ENCODE results near the gene PCDH9.

The PCDH9 gene

GRCh38 chr13:66840621-66841020, 389.5 kb downstream of the PCDH9 start:
- no peak for DNase-seq (ENCODE audit: low read depth)

- DNase-seq (ENCODE audit: low read depth): no peak
Measured at GRCh38 chr13:66837246-66837645, 392.9 kb downstream of the PCDH9 start.

DNA sequence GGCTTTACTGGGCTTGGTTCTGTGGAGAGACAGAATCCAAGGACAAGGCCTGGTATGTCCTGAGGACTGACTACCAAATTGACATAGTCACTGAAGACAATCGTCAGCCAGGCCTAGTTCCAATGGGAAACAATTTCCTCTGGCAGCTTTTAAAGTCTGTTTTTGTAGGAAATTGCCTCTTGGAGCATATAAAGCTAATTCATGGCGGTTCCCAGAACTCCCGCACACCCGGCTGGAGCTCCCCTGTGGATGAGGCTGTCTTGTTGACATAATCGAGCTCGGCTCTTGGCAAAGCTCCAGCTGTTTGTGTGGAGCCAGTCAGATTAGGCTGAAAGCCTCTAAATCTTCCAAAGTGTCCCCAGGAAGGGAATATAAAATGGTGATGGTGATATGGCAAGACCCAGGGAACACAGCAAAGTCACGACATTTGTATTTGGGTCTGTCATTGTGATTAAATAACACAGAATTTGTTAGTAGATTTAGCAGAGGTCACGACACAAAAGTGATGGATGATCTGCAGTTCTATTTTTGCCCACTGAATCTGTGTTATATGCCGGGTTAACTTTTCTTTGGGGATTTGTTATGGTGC, 395.0 kb downstream of the PCDH9 start:
- no peak for DNase-seq (ENCODE audit: low read depth)

DNA sequence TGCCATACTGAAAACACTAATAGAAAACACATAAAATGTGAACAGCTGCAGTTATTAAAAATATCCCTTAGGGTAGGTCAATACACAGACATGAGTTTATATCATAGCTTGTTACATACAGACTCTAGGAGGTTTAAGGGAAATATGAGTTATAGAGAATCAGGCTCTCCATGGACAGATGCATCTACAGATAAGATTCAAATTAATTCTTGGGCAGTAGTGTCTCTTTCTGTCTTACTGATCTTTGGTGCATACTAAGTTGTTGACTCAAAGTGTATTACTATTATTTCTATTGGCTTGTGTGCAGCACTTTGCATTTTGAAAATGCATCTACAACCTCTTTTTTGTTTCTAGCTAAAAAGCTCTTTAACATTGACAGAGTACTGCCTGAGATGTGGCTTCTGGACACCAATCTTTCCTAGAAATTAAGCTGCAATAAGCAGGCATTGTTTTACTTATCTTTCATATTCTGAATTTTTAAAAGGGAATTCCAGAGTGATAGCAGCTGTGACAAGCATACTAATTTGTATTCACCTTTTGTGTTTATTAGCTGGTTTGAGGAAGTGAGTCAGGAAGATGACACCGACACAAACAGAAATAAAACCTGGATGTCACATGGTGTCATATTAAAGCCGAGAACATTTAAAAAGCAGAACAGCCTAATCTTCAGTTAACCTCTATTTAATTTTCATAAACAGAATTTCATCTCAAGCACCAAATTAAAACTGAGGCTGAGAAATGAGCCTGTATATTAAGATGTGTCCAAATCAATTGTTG, 399.0 kb downstream of the PCDH9 start:
- no peak for DNase-seq (ENCODE audit: low read depth)

- DNase-seq (ENCODE audit: low read depth): no peak
Measured at GRCh38 chr13:66829803-66830202, 400.3 kb downstream of the PCDH9 start.

- no peak for DNase-seq (ENCODE audit: low read depth)
Measured at GRCh38 chr13:66826398-66826797, 403.7 kb downstream of the PCDH9 start.

DNA sequence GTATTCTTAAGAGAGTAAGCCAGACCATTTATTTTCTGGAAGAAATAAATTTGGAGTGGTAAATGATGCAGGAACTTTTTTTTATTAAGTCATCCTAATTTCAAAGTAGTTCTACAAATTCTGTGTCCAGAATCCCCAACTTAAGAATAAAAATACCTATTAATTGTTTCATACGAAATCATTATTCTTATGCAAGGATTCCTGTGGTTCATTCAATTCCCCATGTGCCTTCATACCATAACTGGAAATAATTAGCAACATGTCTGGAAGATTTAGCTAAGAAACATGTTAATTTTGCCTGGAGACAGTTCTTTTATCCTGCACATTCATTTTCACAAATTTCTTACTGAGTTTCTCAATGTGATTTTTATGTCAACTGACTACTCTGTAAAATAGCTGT, 408.6 kb downstream of the PCDH9 start:
- DNase-seq (ENCODE audit: low read depth): no peak

- no peak for DNase-seq (ENCODE audit: low read depth)
Measured at GRCh38 chr13:66811455-66811854, 418.7 kb downstream of the PCDH9 start.

DNA sequence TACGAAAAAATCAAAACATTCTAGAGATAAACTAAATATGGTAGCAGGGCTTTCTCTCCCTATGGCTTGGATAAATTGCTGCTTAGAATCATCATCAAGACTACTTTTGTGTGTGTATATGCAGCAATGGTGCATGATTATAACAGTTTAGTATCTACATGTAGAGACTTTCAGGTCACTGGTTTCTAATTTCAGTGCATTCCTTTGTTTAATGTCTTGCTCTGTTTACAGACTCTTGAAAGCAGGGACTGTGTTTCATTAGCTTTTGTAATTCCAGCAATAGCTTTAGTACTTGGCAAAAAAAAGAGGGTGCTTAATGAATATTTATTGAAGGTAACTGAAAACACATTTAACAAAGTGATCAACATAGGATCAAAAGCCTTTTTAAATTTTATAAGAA, 420.7 kb downstream of the PCDH9 start:
- no peak for DNase-seq (ENCODE audit: low read depth)

DNA sequence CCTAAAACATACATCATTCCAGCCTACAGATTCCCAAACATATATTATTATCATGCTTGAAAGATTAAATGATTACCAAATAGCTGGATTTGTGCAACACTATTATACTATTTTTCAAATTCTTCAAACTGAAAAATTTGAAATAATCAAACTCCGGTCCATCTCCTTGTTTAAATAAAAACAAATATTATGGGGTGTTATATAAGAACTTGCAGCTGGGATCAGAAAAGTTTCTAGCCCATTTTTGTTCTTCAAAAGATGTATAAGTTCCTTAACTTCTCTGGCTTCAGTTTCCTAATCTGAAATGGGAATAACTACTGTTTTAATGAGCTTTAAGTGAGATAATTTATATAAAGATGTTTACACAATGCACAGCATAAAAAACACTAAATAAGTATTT, 422.9 kb downstream of the PCDH9 start:
- DNase-seq (ENCODE audit: low read depth): no peak

GRCh38 chr13:66805657-66806056, 424.5 kb downstream of the PCDH9 start:
- DNase-seq (ENCODE audit: low read depth): no peak

- no peak for DNase-seq (ENCODE audit: low read depth)
Measured at GRCh38 chr13:66803808-66804456, 426.2 kb downstream of the PCDH9 start.

DNA sequence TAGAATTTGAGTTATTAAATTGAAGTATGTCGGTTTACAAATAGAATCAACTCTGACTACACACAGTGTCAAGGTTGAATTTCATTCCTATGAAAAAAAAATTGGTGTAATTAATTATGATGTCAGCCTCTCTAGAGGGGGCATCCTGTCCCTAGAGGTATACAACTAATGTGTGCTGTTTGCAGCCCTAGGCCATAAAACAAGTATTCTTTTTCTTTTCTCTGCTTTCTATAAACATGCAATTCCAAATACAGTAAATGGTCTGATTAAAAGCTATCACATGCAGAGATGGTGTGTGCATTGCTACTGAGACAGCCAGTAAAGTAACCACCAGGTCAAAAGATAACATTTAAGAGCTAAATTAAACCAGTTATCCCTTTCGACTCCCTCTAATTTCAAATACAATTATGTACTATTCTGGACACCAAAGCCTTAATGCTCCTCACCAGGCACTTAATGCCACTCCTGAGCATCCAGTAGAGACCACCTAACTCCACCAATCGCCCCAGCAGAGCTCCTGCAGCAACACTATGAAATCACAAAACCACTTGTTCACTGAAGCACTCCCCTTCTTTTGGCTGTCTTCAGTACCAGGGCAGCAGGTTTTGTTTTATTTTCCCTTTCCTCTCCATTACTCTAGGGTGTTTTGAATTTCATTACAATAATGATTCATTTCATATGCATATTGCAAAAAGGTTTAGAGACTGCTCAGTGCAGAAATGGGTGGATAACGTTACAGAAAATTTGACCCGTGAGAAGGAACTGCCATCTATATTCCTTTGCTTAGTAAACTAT, 426.9 kb downstream of the PCDH9 start:
- no peak for DNase-seq (ENCODE audit: low read depth)

DNA sequence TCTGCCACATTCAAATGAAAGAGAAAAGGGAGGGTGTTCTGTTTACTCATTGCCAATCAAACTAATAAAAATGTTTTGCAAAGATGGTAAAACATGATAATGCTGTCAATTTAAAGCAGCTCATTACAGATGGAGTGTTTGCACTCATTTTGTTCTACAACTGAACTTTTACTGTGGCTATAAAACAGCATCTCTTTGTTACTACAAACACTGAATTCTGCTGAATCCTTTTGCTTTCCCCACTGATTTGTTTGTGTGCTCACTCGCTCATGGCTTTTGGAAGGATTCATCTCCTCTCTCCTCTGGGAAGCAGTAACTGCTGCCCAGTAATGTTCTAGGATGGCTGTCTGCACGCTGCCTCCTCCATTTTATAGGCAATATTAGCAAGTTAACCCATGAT, 434.5 kb downstream of the PCDH9 start:
- DNase-seq (ENCODE audit: low read depth): no peak

DNA sequence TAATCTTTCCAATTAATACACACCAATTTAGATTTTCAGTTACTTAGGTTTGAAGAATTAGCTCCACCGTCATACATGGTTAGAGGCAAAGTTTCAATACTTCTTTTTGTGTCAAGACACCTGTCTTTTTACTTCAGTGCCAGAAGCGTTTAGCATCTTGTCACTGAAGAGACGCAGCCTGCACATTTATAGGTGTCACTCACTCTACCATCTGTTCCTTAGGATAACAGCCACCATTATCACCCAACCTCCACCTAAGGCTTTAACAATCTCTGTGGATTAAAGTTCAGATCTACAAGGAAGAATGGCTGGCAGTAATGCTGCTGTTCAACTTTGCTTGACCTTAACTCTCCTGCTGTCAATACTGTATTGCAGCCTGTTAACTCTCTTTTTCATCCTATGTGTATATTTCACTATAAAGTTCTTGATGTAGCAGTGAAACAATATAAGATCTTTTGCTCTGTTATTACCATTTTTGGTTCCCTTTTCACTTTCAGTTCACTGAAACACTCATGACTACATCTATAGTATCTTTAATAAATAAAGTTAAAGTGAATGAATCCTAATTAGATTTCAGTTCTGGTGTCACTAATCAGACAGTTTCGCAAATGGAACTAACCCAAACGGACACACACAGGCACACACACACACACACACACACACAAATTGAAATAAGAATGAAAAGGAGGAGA, 435.6 kb downstream of the PCDH9 start:
- DNase-seq (ENCODE audit: low read depth): no peak

DNA sequence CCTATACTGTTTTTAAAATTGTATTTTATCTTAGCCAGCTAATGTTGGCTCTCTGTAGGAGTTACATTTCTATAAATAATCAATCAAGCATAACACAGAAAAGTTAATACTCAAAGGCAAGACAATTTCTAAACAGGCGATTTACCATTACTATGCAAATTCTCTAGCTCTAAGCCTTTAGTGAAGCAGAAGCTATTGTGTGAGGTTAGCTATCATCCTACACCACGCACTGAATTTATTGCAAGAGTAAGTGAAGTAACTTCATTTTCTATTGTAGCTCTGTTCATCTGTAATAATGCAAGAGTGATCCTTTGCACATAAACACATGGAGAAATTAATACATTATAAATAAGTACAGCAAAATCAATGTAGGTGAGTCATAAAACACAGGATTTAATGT, 439.3 kb downstream of the PCDH9 start:
- no peak for DNase-seq (ENCODE audit: low read depth)

GRCh38 chr13:66781241-66781640, 448.9 kb downstream of the PCDH9 start:
- no peak for DNase-seq (ENCODE audit: low read depth)

GRCh38 chr13:66780814-66781213, 449.3 kb downstream of the PCDH9 start:
- no peak for DNase-seq (ENCODE audit: low read depth)

DNA sequence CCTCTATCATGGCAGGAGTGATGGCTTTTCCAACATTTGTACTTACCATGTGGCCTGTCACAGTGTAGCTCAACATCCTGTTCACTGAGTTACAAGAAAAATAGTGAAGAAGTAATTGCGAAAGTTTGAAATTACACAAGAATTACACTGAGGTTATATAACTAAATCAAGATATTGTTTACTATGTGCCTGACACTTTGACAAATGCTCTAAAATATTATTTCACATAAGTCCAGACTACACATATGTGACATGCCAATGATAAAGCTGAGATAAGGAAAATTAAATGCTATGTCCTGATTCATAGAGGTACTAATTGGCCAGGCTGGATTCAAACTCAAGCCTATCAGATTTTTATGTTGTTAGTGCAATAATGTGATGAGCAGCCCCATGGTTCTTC, 451.7 kb downstream of the PCDH9 start:
- DNase-seq (ENCODE audit: low read depth): no peak

DNA sequence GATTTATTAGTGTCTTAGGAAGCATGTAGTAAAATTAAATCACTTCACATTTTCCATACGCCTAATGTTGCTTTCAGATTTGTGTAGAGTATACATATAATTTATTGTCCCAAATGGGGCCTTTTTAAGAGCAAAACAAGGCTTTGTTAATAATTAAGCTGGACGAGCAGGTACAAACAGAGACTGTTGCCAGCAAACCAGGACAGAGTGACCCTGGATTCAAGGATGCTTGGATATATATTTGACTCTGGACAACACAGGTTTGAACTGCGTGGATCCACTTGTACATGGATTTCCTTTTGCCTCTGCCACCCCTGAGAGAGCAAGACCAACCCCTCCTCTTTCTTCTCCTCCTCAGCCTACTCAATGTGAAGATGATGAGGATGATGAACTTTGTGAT, 454.9 kb downstream of the PCDH9 start:
- DNase-seq (ENCODE audit: low read depth): no peak

DNA sequence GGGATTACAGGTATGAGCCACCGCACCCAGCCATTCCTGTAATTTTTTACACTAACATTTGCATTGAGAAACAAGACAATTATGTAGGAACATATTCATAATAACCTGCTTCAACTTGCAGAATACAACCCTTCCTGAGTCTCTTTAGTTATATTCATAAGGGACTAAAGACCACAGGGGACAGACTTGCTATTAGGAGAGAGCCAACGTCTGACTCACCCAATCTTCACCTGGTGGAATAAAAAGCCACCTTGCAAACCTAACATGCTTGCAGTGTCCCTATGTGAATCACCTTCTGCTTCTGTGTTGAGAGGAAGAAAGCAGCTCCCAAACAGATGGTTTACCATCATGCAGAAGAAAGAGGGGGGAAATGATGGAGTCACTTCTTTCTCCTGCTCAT, 456.1 kb downstream of the PCDH9 start:
- no peak for DNase-seq (ENCODE audit: low read depth)

- DNase-seq (ENCODE audit: low read depth): no peak
Measured at GRCh38 chr13:66765559-66765958, 464.6 kb downstream of the PCDH9 start.
